ENCODE measurements around the gene ZNF439. TPM values are rescaled to one million over a fixed set of nuclear protein-coding genes. Genes with fewer than 3 reads are reported as not detected.

Gene ZNF439
- total RNA-seq, 1 experiment from 2014 or later, result 3.3 TPM

DNA sequence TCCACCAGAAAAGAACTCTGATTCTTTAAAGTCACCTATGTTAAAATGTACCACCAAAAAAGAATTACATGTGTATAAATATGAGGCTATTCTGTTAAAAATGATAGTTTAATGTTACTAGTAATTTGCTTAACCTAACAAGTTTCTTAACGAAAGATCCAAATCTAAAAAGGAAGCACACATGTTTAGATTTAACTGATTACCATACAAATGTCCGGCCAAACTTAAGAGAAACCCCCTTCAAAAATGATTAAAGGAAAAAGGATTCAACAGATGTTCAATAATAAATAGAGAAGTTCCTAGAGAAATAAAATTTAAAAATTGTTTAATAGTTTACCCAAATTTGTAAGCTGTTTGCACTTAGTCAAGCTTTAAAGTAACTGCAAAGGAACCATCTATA is 34.1 kb downstream of the ZNF439 start:
- Mint-ChIP-seq H3K27me3 (ENCODE audit: low read depth) (peaks cover 14% of the 10 kb centered on the region), H3K9me3 (peaks cover 16 to 35% of the 10 kb centered on the region in 2 experiments), H3K4me1 (peaks cover 7 to 13% of the 10 kb centered on the region in 2 experiments), H3K36me3 (ENCODE audit: insufficient read depth in 1 of 3, low read depth in 3 of 3) (peaks cover 2 to 12% (median 7%) of the 10 kb centered on the region in 3 experiments; a peak in 6 of 7 replicates), H3K27ac (no peak overlapping the region), H3K4me3 (no peak overlapping the region)
- Histone ChIP-seq H3K4me1 (ENCODE audit: insufficient read depth, low read length) (peaks cover 4% of the 10 kb centered on the region; the same call in 1 of the 2 replicates), H3K23me2 (ENCODE audit: insufficient read length, low read depth, low read length, poor library complexity, severe bottlenecking) (no peaks in the 10 kb centered on the region), H3K4ac (ENCODE audit: low read depth, low read length) (no peak overlapping the region), H3K14ac (ENCODE audit: insufficient read depth, low read length) (no peak overlapping the region), H3K56ac (ENCODE audit: insufficient read length, low read depth, low read length) (no peak overlapping the region), H3K27me3 (ENCODE audit: insufficient read depth, low read length) (no peaks in the 10 kb centered on the region), H3K27ac (ENCODE audit: insufficient read length, low read depth, low read length) (no peak overlapping the region), H2BK20ac (ENCODE audit: low read depth, low read length, poor library complexity, severe bottlenecking) (no peak overlapping the region), H2BK5ac (ENCODE audit: insufficient read length, low read length) (no peak overlapping the region), H4K5ac (ENCODE audit: insufficient read length, low read depth, low read length) (no peak overlapping the region), H3K79me2 (ENCODE audit: insufficient read depth, low read length) (no peaks in the 10 kb centered on the region), H3T11ph (ENCODE audit: low read length) (no peak overlapping the region), H3K9me3 (ENCODE audit: control insufficient read depth, low read depth, low read length) (peaks cover 6% of the 10 kb centered on the region), H3K79me1 (ENCODE audit: insufficient read depth, low read depth, low read length, poor library complexity, severe bottlenecking) (no peaks in the 10 kb centered on the region), H3K4me2 (ENCODE audit: insufficient read depth, insufficient read length, low read length) (no peak overlapping the region), H2BK12ac (ENCODE audit: insufficient read length, low read depth, low read length) (no peak overlapping the region), H3K9ac (ENCODE audit: extremely low read depth, insufficient read length, low read length) (no peak overlapping the region), H3K23ac (ENCODE audit: insufficient read length, low read depth, low read length) (no peak overlapping the region), H2BK15ac (ENCODE audit: low read depth, low read length) (no peak overlapping the region), H2AK5ac (ENCODE audit: insufficient read length, low read length) (no peak overlapping the region), H2BK120ac (ENCODE audit: low read depth, low read length, poor library complexity, severe bottlenecking) (no peak overlapping the region), H4K20me1 (ENCODE audit: control insufficient read depth, insufficient read depth, insufficient read length) (no peaks in the 10 kb centered on the region), H2AFZ (ENCODE audit: low read length) (no peak overlapping the region), H3K18ac (ENCODE audit: insufficient read length, low read depth, low read length) (no peak overlapping the region), H4K8ac (replicated peaks; ENCODE audit: insufficient read length, low read depth, low read length) (no peak overlapping the region), H4K91ac (ENCODE audit: insufficient read length, low read depth, low read length) (no peak overlapping the region)
- no CpG with 5 or more reads among the region's 2 CpGs for WGBS (ENCODE audit: extremely low coverage, insufficient read length, low lambda C conversion rate)
- TF ChIP-seq CTCF (conservative IDR thresholded peaks at IDR 0.05), result no peak
- DNase-seq, result no peak
